Fibroblast of mammary gland (primary cell): ENCODE measurements around the gene OTX1.
"Not testable (repeated sequence)": the region's sequence is repeated elsewhere in the genome, so short reads cannot be mapped to it uniquely, and the experiment has no call there.

ENCODE experiments used
- DNase-seq: peaks from one replicate; pipeline ENCODE4 v3.0.0-alpha.2; 2010; ENCODE audit warnings: low read depth
- H3K4me3 ChIP-seq: 2 replicates; pipeline ENCODE4 v1.5.1; 2011; ENCODE audit warnings: low read depth, mild to moderate bottlenecking, low read length, moderate library complexity; ENCODE audit not compliant: control insufficient read depth
- TF ChIP-seq, protein P1 (sequence below): conservative IDR thresholded peaks from 2 replicates; pipeline ENCODE4 v1.5.1; 2011; ENCODE audit warnings: low read depth, low read length, inconsistent platforms; ENCODE audit not compliant: control insufficient read depth, insufficient read depth

Gene OTX1

GRCh38 chr2:63013438-63013837 lies 37.2 kb upstream of the OTX1 start:
- H3K4me3 ChIP-seq = no peak overlapping the region
- no peak for DNase-seq
- TF ChIP-seq, protein P1, sequence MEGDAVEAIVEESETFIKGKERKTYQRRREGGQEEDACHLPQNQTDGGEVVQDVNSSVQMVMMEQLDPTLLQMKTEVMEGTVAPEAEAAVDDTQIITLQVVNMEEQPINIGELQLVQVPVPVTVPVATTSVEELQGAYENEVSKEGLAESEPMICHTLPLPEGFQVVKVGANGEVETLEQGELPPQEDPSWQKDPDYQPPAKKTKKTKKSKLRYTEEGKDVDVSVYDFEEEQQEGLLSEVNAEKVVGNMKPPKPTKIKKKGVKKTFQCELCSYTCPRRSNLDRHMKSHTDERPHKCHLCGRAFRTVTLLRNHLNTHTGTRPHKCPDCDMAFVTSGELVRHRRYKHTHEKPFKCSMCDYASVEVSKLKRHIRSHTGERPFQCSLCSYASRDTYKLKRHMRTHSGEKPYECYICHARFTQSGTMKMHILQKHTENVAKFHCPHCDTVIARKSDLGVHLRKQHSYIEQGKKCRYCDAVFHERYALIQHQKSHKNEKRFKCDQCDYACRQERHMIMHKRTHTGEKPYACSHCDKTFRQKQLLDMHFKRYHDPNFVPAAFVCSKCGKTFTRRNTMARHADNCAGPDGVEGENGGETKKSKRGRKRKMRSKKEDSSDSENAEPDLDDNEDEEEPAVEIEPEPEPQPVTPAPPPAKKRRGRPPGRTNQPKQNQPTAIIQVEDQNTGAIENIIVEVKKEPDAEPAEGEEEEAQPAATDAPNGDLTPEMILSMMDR = no peak

GRCh38 chr2:63015389-63015788 lies 35.2 kb upstream of the OTX1 start:
- no peak for DNase-seq
- H3K4me3 ChIP-seq = no peak overlapping the region
- TF ChIP-seq, protein P1 = no peak

- TF ChIP-seq, protein P1 = no peak
These were observed 32.2 kb upstream of the OTX1 start for GRCh38 chr2:63018439-63018838.

DNA sequence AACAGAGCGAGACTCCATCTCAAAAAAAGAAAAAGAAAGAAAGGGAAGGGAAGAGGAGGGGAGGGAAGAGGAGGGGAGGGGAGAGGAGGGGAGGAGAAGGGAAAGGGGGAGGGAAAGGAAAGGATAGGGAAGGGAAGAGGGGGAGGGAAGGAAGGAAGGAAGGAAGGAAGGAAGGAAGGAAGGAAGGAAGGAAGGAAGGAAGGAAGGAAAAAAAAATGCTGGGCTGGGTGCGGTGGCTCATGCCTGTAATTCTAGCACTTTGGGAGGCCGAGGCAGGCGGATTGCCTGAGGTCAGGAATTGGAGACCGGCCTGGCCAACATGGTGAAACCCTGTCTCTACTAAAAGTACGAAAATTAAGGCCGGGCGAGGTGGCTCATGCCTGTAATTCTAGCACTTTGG lies 30.9 kb upstream of the OTX1 start:
- not testable (repeated sequence) for H3K4me3 ChIP-seq, DNase-seq

More at GRCh38 chr2:63018439-63018838, 32.2 kb upstream of the OTX1 start:
- DNase-seq = no peak
- no peak overlapping the region for H3K4me3 ChIP-seq

DNA sequence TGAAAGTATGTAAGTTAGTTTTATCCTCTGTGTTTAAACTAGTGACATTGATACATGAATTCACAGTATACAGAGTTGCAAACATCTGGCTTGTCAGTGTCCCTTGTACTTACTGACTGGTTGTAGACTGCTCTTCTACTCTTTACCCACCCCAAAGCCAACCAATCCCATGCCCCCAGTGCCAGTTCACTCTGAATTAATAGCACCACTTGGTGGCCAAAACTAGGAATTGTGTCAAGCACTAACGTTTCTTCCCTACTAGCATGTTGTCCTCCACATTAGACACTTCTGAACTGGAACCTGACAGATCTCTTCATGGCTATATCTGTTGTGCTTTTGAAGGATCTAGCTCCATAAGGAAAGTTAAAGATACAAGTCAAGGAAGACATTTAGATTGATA lies 27.2 kb upstream of the OTX1 start:
- no peak overlapping the region for H3K4me3 ChIP-seq
- peak; percentile 53 for DNase-seq
- TF ChIP-seq, protein P1 = peak; percentile 52

- TF ChIP-seq, protein P1 = no peak
- H3K4me3 ChIP-seq = no peak overlapping the region
- DNase-seq = no peak
These were observed 23.4 kb upstream of the OTX1 start for GRCh38 chr2:63027220-63027619.

DNA sequence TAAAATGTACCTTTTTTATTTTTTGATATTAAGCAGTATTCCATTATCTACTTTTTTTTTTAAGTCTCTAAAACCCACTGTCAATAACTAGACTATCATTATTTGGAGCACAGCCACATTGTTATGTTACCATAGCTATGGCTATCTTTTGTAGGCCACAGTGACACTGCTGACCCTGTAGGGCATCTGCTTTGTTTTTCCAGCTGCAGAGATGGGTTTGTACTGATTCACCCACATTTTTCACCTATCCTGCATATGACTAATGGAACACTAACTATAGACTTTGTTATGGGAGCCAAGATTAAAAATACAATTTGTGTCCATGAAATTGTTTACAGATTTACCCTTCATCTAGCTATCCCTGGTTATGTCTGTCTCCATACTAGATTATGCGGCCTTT lies 21.6 kb upstream of the OTX1 start:
- TF ChIP-seq, protein P1 = no peak
- peak; percentile 61 for DNase-seq
- no peak overlapping the region for H3K4me3 ChIP-seq

GRCh38 chr2:63034526-63034925 lies 16.1 kb upstream of the OTX1 start:
- no peak for DNase-seq
- H3K4me3 ChIP-seq = no peak overlapping the region
- TF ChIP-seq, protein P1 = no peak
